ENCODE measurements around the gene CAVIN2. TPM values are rescaled to one million over a fixed set of nuclear protein-coding genes. Genes with fewer than 3 reads are reported as not detected.

CAVIN2 gene
- total RNA-seq, 1 experiment from 2014 or later, result 0.28 TPM

- no peak for TF ChIP-seq CBFB (CRISPR knock-in tag; IDR thresholded peaks at IDR 0.05; ENCODE audit: low read depth)
- TF ChIP-seq SOX15 (CRISPR knock-in tag; IDR thresholded peaks at IDR 0.05), result no peak
- no peak for TF ChIP-seq HMGA2 (CRISPR knock-in tag; IDR thresholded peaks at IDR 0.05)
Observed at GRCh38 chr2:191857259-191857805, 10.4 kb upstream of the CAVIN2 start (continued).

GRCh38 chr2:191856111-191856876, 9.4 kb upstream of the CAVIN2 start:
- no peak for DNase-seq (ENCODE audit: low spot score)
- no peak overlapping the region for H3K27ac Mint-ChIP-seq
- H3K36me3 Mint-ChIP-seq, result no peaks in the 10 kb centered on the region; the same call in 1 of the 2 replicates
- CTCF ChIA-PET, result interaction anchor here (0.9 to 1.6 kb wide), 2 partner anchors 13 to 306 kb away, joined by 4 to 5 read pairs; no protein-coding TSS in a partner anchor
- H3K4me3 Mint-ChIP-seq, result no peak overlapping the region
- peaks cover 7% of the 10 kb centered on the region for H3K9me3 Mint-ChIP-seq
- peaks cover 19% of the 10 kb centered on the region for H3K4me1 Mint-ChIP-seq
- ATAC-seq, result no peak
- no peak for TF ChIP-seq ZNF121 (CRISPR knock-in tag; IDR thresholded peaks at IDR 0.05)
- TF ChIP-seq TEAD4 (CRISPR knock-in tag; IDR thresholded peaks at IDR 0.05), result no peak
- TF ChIP-seq GTF2I (CRISPR knock-in tag; conservative IDR thresholded peaks at IDR 0.05), result no peak
- TF ChIP-seq JAZF1 (CRISPR knock-in tag; IDR thresholded peaks at IDR 0.05), result no peak
- TF ChIP-seq, protein P1, sequence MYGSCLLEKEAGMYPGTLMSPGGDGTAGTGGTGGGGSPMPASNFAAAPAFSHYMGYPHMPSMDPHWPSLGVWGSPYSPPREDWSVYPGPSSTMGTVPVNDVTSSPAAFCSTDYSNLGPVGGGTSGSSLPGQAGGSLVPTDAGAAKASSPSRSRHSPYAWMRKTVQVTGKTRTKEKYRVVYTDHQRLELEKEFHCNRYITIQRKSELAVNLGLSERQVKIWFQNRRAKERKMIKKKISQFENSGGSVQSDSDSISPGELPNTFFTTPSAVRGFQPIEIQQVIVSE (CRISPR knock-in tag; IDR thresholded peaks at IDR 0.05; ENCODE audit: borderline replicate concordance), result no peak
- TF ChIP-seq NR2C2 (CRISPR knock-in tag; IDR thresholded peaks at IDR 0.05), result no peak
- no peak for TF ChIP-seq FOXP1 (CRISPR knock-in tag; IDR thresholded peaks at IDR 0.05; ENCODE audit: borderline replicate concordance)
- TF ChIP-seq, protein P2, sequence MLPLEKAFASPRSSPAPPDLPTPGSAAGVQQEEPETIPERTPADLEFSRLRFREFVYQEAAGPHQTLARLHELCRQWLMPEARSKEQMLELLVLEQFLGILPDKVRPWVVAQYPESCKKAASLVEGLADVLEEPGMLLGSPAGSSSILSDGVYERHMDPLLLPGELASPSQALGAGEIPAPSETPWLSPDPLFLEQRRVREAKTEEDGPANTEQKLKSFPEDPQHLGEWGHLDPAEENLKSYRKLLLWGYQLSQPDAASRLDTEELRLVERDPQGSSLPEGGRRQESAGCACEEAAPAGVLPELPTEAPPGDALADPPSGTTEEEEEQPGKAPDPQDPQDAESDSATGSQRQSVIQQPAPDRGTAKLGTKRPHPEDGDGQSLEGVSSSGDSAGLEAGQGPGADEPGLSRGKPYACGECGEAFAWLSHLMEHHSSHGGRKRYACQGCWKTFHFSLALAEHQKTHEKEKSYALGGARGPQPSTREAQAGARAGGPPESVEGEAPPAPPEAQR (CRISPR knock-in tag; IDR thresholded peaks at IDR 0.05), result no peak
- TF ChIP-seq NR3C1 (CRISPR knock-in tag; conservative IDR thresholded peaks at IDR 0.05; ENCODE audit: low read depth), result no peak
- TF ChIP-seq ZBTB43 (CRISPR knock-in tag; IDR thresholded peaks at IDR 0.05), result no peak
- no peak for TF ChIP-seq FOXK1 (CRISPR knock-in tag; IDR thresholded peaks at IDR 0.05)
- TF ChIP-seq TCF7 (CRISPR knock-in tag; IDR thresholded peaks at IDR 0.05; ENCODE audit: low read depth), result no peak
- no peak for TF ChIP-seq HMGA2 (CRISPR knock-in tag; IDR thresholded peaks at IDR 0.05)
- peaks cover 2% of the 10 kb centered on the region for H3K27me3 Mint-ChIP-seq (ENCODE audit: low read depth)
- POLR2A ChIA-PET, result no interaction called here

- ATAC-seq, result no peak
- DNase-seq (ENCODE audit: low spot score), result no peak
- peaks cover 5% of the 10 kb centered on the region for H3K9me3 Mint-ChIP-seq
- no peak overlapping the region for H3K27ac Mint-ChIP-seq
- H3K4me3 Mint-ChIP-seq, result no peak overlapping the region
- CTCF ChIA-PET, result interaction anchor here (0.5 to 1.6 kb wide), 3 partner anchors 14 to 360 kb away, joined by 4 to 6 read pairs (median 5); no protein-coding TSS in a partner anchor
- H3K4me1 Mint-ChIP-seq, result peaks cover 15% of the 10 kb centered on the region
- H3K27me3 Mint-ChIP-seq (ENCODE audit: low read depth), result peaks cover 2% of the 10 kb centered on the region; the same call in 1 of the 2 replicates
- POLR2A ChIA-PET, result no interaction called here
- H3K36me3 Mint-ChIP-seq, result no peaks in the 10 kb centered on the region; the same call in 1 of the 2 replicates
- TF ChIP-seq JUN (CRISPR knock-in tag; IDR thresholded peaks at IDR 0.05), result no peak
Observed at GRCh38 chr2:191855382-191855781, 8.5 kb upstream of the CAVIN2 start.
